HG02840 (cell line): ENCODE data around the gene LAMB3.

Experiments used
- ATAC-seq: cut with Tn5 transposase; IDR thresholded peaks from one replicate; pipeline ENCODE4 v1.9.1; 2021; ENCODE audit warnings: mild to moderate bottlenecking, moderate library complexity, moderate number of reproducible peaks; ENCODE audit not compliant: unreplicated experiment, low FRiP score

The LAMB3 gene

DNA sequence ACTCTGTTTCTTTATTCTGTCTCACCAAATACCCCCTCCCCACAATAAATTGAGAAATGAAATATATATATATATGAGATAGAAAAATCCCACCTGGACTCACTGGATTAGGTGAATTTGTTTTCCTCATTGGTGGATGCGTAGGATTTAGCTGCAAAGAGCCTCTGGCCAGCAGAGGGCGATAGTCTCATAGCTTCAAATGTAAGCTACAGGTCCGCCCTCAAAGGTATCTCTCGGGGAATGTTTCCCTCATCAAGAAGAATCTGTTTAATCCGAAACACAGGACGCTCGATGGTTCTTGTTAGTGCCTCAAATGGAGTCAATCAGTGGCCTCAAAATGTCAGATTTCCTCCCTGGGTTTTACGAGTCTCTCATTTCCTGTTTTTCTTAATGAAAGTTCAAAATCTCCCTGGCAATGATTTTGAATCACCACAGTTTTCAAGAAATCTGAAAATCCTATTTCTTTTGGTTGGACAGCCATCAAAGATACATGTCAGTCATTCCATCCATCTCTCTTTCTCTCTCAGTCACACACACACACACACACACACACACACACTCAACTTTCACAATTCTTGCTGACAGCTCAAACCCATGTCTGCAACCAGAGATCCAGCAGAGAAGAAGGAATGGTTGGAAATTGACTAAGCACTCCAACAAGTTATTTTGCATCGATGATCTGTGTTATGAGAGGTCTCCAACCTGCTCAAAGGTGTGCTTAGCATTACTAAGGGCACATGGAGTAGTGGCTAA, 82.6 kb downstream of the LAMB3 start:
- no peak for ATAC-seq

DNA sequence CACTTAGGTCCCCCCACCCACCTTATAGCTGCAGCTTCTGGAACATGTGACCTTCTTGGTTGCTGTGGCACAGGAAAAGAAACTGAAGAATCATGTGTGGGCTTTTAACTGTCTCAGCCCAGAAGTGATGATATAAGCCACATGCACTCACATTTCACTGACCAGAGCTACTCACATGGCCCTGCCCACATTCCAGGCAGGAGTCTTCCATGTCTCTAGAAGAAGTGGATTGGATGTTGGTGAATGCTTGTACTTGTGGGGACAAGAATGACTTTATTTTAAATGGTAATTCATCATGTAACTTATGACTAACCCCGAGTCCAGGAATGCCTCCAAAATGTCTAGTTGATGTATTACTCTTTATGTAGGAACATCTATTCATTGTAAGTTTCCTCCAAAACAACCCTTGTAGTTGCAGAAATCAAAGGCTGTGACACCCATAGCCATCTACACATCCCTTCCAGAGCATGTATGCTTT, 84.5 kb downstream of the LAMB3 start:
- ATAC-seq = no peak

- ATAC-seq = peak; percentile 76
These were observed 86.2 kb downstream of the LAMB3 start for GRCh38 chr1:209565759-209566678.
